PFSK-1 (cell line): ENCODE results near the gene ACTR3.

ENCODE experiments used
- FOXP2 ChIP-seq: optimal IDR thresholded peaks from 2 replicates; pipeline ENCODE3; 2011; ENCODE audit warnings: borderline replicate concordance, control low read depth, inconsistent platforms; ENCODE audit not compliant: insufficient read depth; ENCODE audit errors: extremely low read length, extremely low read depth
- POLR2AphosphoS5 ChIP-seq: IDR thresholded peaks from 2 replicates; pipeline ENCODE4 v1.6.1; 2012; ENCODE audit warnings: low read depth, mild to moderate bottlenecking, control low read depth, low read length, moderate library complexity
- REST ChIP-seq, 2 experiments: IDR thresholded peaks; 2 replicates each; pipeline versions ENCODE4 v1.6.1 to v1.8.0; 2011 to 2012; ENCODE audit warnings: low read depth in 2 of 2, low read length in 2 of 2, control low read depth in 1 of 2, inconsistent platforms in 1 of 2, mild to moderate bottlenecking in 1 of 2, moderate library complexity in 1 of 2; ENCODE audit not compliant: insufficient read depth in 1 of 2
- SIN3A ChIP-seq: IDR thresholded peaks from 2 replicates; pipeline ENCODE4 v1.6.1; 2012; ENCODE audit warnings: mild to moderate bottlenecking, low read length, moderate library complexity, borderline replicate concordance; ENCODE audit not compliant: insufficient read depth
- TAF1 ChIP-seq: IDR thresholded peaks from 2 replicates; pipeline ENCODE4 v1.6.1; 2012; ENCODE audit warnings: low read length, control low read depth, borderline replicate concordance; ENCODE audit not compliant: insufficient read depth

ACTR3 gene

GRCh38 chr2:113894156-113894743, 4.4 kb downstream of the ACTR3 start:
- no peak for TF ChIP-seq REST (IDR thresholded peaks at IDR 0.05; ENCODE audit: insufficient read depth in 1 of 2, low read depth in 2 of 2, low read length in 2 of 2)
- no peak for TF ChIP-seq FOXP2
- TF ChIP-seq TAF1: no peak
- TF ChIP-seq POLR2AphosphoS5: no peak
- TF ChIP-seq SIN3A: no peak

- TF ChIP-seq SIN3A (no peak), FOXP2 (no peak), TAF1 (no peak), REST (IDR thresholded peaks at IDR 0.05; ENCODE audit: insufficient read depth in 1 of 2, low read depth in 2 of 2, low read length in 2 of 2) (no peak), POLR2AphosphoS5 (no peak)
Observed at GRCh38 chr2:113895301-113895700, 5.4 kb downstream of the ACTR3 start.

- TF ChIP-seq FOXP2 (no peak), REST (IDR thresholded peaks at IDR 0.05; ENCODE audit: insufficient read depth in 1 of 2, low read depth in 2 of 2, low read length in 2 of 2) (no peak), SIN3A (no peak), POLR2AphosphoS5 (no peak), TAF1 (no peak)
Observed at GRCh38 chr2:113895819-113896563, 6.1 kb downstream of the ACTR3 start.

GRCh38 chr2:113896791-113897190, 6.9 kb downstream of the ACTR3 start:
- TF ChIP-seq POLR2AphosphoS5 (no peak), SIN3A (no peak), REST (IDR thresholded peaks at IDR 0.05; ENCODE audit: insufficient read depth in 1 of 2, low read depth in 2 of 2, low read length in 2 of 2) (no peak), FOXP2 (no peak), TAF1 (no peak)

GRCh38 chr2:113898081-113898480, 8.2 kb downstream of the ACTR3 start:
- TF ChIP-seq REST (IDR thresholded peaks at IDR 0.05; ENCODE audit: insufficient read depth in 1 of 2, low read depth in 2 of 2, low read length in 2 of 2): no peak
- TF ChIP-seq TAF1: no peak
- TF ChIP-seq SIN3A: no peak
- TF ChIP-seq FOXP2: no peak
- no peak for TF ChIP-seq POLR2AphosphoS5
